ENCODE data around the gene KDM5A.

KDM5A gene

GRCh38 chr12:401235-402028 lies 12.3 kb upstream of the KDM5A start, which contains the start of gene CCDC77:
Gene CCDC77, plus strand, starts transcription at chr12:401644. Its CDS starts 7,740 bp downstream, at chr12:409384.
- no peaks in the 10 kb centered on the region for H4K20me1 ChIP-seq (ENCODE audit: insufficient read depth, low read length)
- peak within 1 kb of the TSS; percentile 92 for H3K4me3 ChIP-seq (ENCODE audit: low read depth, low read length, poor library complexity, severe bottlenecking)
- H3K79me2 ChIP-seq (ENCODE audit: insufficient read depth, low read length): peaks cover 8% of the 10 kb centered on the region; the same call in 1 of the 2 replicates
- no peaks in the 10 kb centered on the region for H3K27me3 ChIP-seq (ENCODE audit: insufficient read depth, low read length)
- no peaks in the 10 kb centered on the region for H3K9me3 ChIP-seq (ENCODE audit: low read length)
- peak within 1 kb of the TSS; percentile 66 for H2AFZ ChIP-seq (ENCODE audit: low read length)
- H3K4me1 ChIP-seq (ENCODE audit: insufficient read depth, low read length, severe bottlenecking): peaks cover 17% of the 10 kb centered on the region
- no peaks in the 10 kb centered on the region for H3K9me2 ChIP-seq (ENCODE audit: low read depth, low read length)
- H3K36me3 ChIP-seq (ENCODE audit: insufficient read depth, low read length): 0 out of 2 replicates have a peak, but pooled peaks cover 6% of the 10 kb centered on the region
- peak within 1 kb of the TSS; percentile 88 for H3K9ac ChIP-seq (ENCODE audit: low read length)
- H3K27ac ChIP-seq (ENCODE audit: low read depth, low read length, poor library complexity, severe bottlenecking): peak within 1 kb of the TSS; percentile 23
- TF ChIP-seq EZH2 (IDR thresholded peaks at IDR 0.05; ENCODE audit: borderline replicate concordance, low read length) (no peak), CTCF (IDR thresholded peaks at IDR 0.05; ENCODE audit: low read length) (no peak)
- H3K4me2 ChIP-seq (ENCODE audit: low read length): peak within 1 kb of the TSS; percentile 89
- H3F3A ChIP-seq (ENCODE audit: insufficient read depth, low read length): no peaks in the 10 kb centered on the region

GRCh38 chr12:400828-401227 lies 11.7 kb upstream of the KDM5A start:
- Histone ChIP-seq H4K20me1 (ENCODE audit: insufficient read depth, low read length) (no peaks in the 10 kb centered on the region), H3K36me3 (ENCODE audit: insufficient read depth, low read length) (0 out of 2 replicates have a peak, but pooled peaks cover 6% of the 10 kb centered on the region), H3K27ac (ENCODE audit: low read depth, low read length, poor library complexity, severe bottlenecking) (no peak overlapping the region), H3K79me2 (ENCODE audit: insufficient read depth, low read length) (peaks cover 8% of the 10 kb centered on the region; the same call in 1 of the 2 replicates), H3K27me3 (ENCODE audit: insufficient read depth, low read length) (no peaks in the 10 kb centered on the region), H3K9me3 (ENCODE audit: low read length) (no peaks in the 10 kb centered on the region), H3F3A (ENCODE audit: insufficient read depth, low read length) (no peaks in the 10 kb centered on the region), H2AFZ (ENCODE audit: low read length) (peak overlapping the region; percentile 65), H3K4me1 (ENCODE audit: insufficient read depth, low read length, severe bottlenecking) (peaks cover 17% of the 10 kb centered on the region), H3K4me3 (ENCODE audit: low read depth, low read length, poor library complexity, severe bottlenecking) (peak overlapping the region; percentile 92), H3K4me2 (ENCODE audit: low read length) (peak overlapping the region; percentile 89), H3K9me2 (ENCODE audit: low read depth, low read length) (no peaks in the 10 kb centered on the region), H3K9ac (ENCODE audit: low read length) (peak overlapping the region; percentile 51)
- no peak for TF ChIP-seq EZH2 (IDR thresholded peaks at IDR 0.05; ENCODE audit: borderline replicate concordance, low read length)
- no peak for TF ChIP-seq CTCF (IDR thresholded peaks at IDR 0.05; ENCODE audit: low read length)

GRCh38 chr12:388541-389141 lies 479 bp downstream of the KDM5A start:
- Histone ChIP-seq H3K79me2 (ENCODE audit: insufficient read depth, low read length) (peaks cover 49% of the 10 kb centered on the region), H3K4me2 (ENCODE audit: low read length) (peak overlapping the region; percentile 90), H4K20me1 (ENCODE audit: insufficient read depth, low read length) (peaks cover 4% of the 10 kb centered on the region; the same call in 1 of the 2 replicates), H2AFZ (ENCODE audit: low read length) (no peak overlapping the region), H3K27ac (ENCODE audit: low read depth, low read length, poor library complexity, severe bottlenecking) (peak overlapping the region; percentile 88), H3K4me1 (ENCODE audit: insufficient read depth, low read length, severe bottlenecking) (peaks cover 37% of the 10 kb centered on the region), H3K9me3 (ENCODE audit: low read length) (no peaks in the 10 kb centered on the region), H3K9me2 (ENCODE audit: low read depth, low read length) (no peaks in the 10 kb centered on the region), H3K9ac (ENCODE audit: low read length) (peak overlapping the region; percentile 87), H3K36me3 (ENCODE audit: insufficient read depth, low read length) (peaks cover 26% of the 10 kb centered on the region), H3K4me3 (ENCODE audit: low read depth, low read length, poor library complexity, severe bottlenecking) (peak overlapping the region; percentile 81), H3K27me3 (ENCODE audit: insufficient read depth, low read length) (no peaks in the 10 kb centered on the region), H3F3A (ENCODE audit: insufficient read depth, low read length) (no peaks in the 10 kb centered on the region)
- TF ChIP-seq EZH2 (IDR thresholded peaks at IDR 0.05; ENCODE audit: borderline replicate concordance, low read length) (no peak), CTCF (IDR thresholded peaks at IDR 0.05; ENCODE audit: low read length) (no peak)
